Measurements from ENCODE around the gene SNTA1.

Gene SNTA1

GRCh38 chr20:33410081-33410742, 33.4 kb downstream of the SNTA1 start:
- TF ChIP-seq POLR2AphosphoS5 (IDR thresholded peaks at IDR 0.05; ENCODE audit: borderline replicate concordance, low read depth, low read length) = no peak
- TF ChIP-seq FOXP2 (optimal IDR thresholded peaks at IDR 0.05; ENCODE audit: control extremely low read depth, extremely low read length, insufficient read depth) = no peak
- no peak for TF ChIP-seq EZH2 (IDR thresholded peaks at IDR 0.05)
- no peak for DNase-seq (ENCODE audit: low read depth, low spot score)
- Histone ChIP-seq H3K4me3 (no peak overlapping the region), H3K9me3 (ENCODE audit: low read depth, low read length) (no peaks in the 10 kb centered on the region), H3K27ac (no peak overlapping the region), H3K9ac (ENCODE audit: insufficient read length) (no peak overlapping the region), H3K36me3 (ENCODE audit: insufficient read depth, low read length) (peaks cover 8% of the 10 kb centered on the region; the same call in 1 of the 2 replicates)

GRCh38 chr20:33408716-33409654, 34.6 kb downstream of the SNTA1 start:
- no peak overlapping the region for H3K9ac ChIP-seq (ENCODE audit: insufficient read length)
- no peak overlapping the region for H3K4me3 ChIP-seq
- TF ChIP-seq FOXP2 (optimal IDR thresholded peaks at IDR 0.05; ENCODE audit: control extremely low read depth, extremely low read length, insufficient read depth) (no peak), POLR2AphosphoS5 (IDR thresholded peaks at IDR 0.05; ENCODE audit: borderline replicate concordance, low read depth, low read length) (no peak), EZH2 (IDR thresholded peaks at IDR 0.05) (no peak)
- no peak for DNase-seq (ENCODE audit: low read depth, low spot score)
- peaks cover 8% of the 10 kb centered on the region; the same call in 1 of the 2 replicates for H3K36me3 ChIP-seq (ENCODE audit: insufficient read depth, low read length)
- no peak overlapping the region for H3K27ac ChIP-seq
- no peaks in the 10 kb centered on the region for H3K9me3 ChIP-seq (ENCODE audit: low read depth, low read length)

- no peak overlapping the region for H3K27ac ChIP-seq
- DNase-seq (ENCODE audit: low read depth, low spot score) = no peak
- H3K9ac ChIP-seq (ENCODE audit: insufficient read length) = no peak overlapping the region
- H3K36me3 ChIP-seq (ENCODE audit: insufficient read depth, low read length) = peaks cover 8% of the 10 kb centered on the region; the same call in 1 of the 2 replicates
- H3K9me3 ChIP-seq (ENCODE audit: low read depth, low read length) = no peaks in the 10 kb centered on the region
- no peak overlapping the region for H3K4me3 ChIP-seq
- TF ChIP-seq EZH2 (IDR thresholded peaks at IDR 0.05) (no peak), FOXP2 (optimal IDR thresholded peaks at IDR 0.05; ENCODE audit: control extremely low read depth, extremely low read length, insufficient read depth) (no peak), POLR2AphosphoS5 (IDR thresholded peaks at IDR 0.05; ENCODE audit: borderline replicate concordance, low read depth, low read length) (no peak)
Observed at GRCh38 chr20:33408313-33408712, 35.2 kb downstream of the SNTA1 start.

DNA sequence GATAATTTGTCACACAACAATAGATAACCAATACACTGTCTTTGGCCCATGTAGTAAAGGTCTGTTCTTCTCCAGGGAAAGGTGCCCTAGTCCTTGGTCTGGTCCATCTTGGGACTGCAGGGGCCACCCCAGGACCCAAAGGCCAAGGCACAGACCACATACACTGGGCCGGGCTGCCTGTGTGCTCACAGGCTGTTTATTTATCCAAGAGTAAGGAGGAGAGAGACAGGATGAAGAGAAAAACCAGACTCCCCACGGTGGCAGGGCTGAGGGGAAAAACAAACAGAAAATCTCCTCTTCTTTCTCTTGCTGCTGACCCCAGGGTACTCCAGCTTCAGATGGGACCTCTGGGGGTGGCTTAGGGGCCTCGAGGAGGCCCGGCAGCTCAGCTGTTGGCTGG, 35.8 kb downstream of the SNTA1 start:
- TF ChIP-seq POLR2AphosphoS5 (IDR thresholded peaks at IDR 0.05; ENCODE audit: borderline replicate concordance, low read depth, low read length) (no peak), FOXP2 (optimal IDR thresholded peaks at IDR 0.05; ENCODE audit: control extremely low read depth, extremely low read length, insufficient read depth) (no peak), EZH2 (IDR thresholded peaks at IDR 0.05) (no peak)
- Histone ChIP-seq H3K27ac (no peak overlapping the region), H3K9me3 (ENCODE audit: low read depth, low read length) (no peaks in the 10 kb centered on the region), H3K4me3 (no peak overlapping the region), H3K9ac (ENCODE audit: insufficient read length) (no peak overlapping the region), H3K36me3 (ENCODE audit: insufficient read depth, low read length) (peaks cover 8% of the 10 kb centered on the region; the same call in 1 of the 2 replicates)
- DNase-seq (ENCODE audit: low read depth, low spot score) = no peak

DNA sequence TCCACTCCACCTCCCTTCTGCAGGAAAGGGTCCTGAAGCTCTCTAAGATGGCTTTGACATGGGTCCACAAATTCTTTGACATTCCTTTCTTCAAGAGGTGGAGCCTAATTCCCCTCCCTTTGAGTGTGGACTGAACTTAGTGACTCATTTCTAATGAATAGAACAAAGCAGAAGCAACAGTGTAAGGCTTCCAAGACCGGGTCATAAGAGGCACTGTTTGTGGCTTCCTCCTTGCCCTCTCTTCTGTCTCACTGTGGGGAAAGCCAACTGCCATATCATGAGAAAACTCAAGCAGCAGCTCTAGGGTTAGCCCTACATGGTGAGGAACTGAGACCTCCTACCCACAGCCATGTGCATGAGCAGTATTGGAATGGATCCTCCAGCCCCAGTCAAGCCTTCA, 36.3 kb downstream of the SNTA1 start:
- no peak for DNase-seq (ENCODE audit: low read depth, low spot score)
- Histone ChIP-seq H3K36me3 (ENCODE audit: insufficient read depth, low read length) (peaks cover 8% of the 10 kb centered on the region; the same call in 1 of the 2 replicates), H3K4me3 (no peak overlapping the region), H3K9me3 (ENCODE audit: low read depth, low read length) (no peaks in the 10 kb centered on the region), H3K27ac (no peak overlapping the region), H3K9ac (ENCODE audit: insufficient read length) (no peak overlapping the region)
- TF ChIP-seq POLR2AphosphoS5 (IDR thresholded peaks at IDR 0.05; ENCODE audit: borderline replicate concordance, low read depth, low read length) (no peak), FOXP2 (optimal IDR thresholded peaks at IDR 0.05; ENCODE audit: control extremely low read depth, extremely low read length, insufficient read depth) (no peak), EZH2 (IDR thresholded peaks at IDR 0.05) (no peak)

GRCh38 chr20:33404281-33404680, 39.3 kb downstream of the SNTA1 start:
- peaks cover 10% of the 10 kb centered on the region; the same call in 1 of the 2 replicates for H3K36me3 ChIP-seq (ENCODE audit: insufficient read depth, low read length)
- no peak for TF ChIP-seq EZH2 (IDR thresholded peaks at IDR 0.05)
- no peak for TF ChIP-seq POLR2AphosphoS5 (IDR thresholded peaks at IDR 0.05; ENCODE audit: borderline replicate concordance, low read depth, low read length)
- no peak for TF ChIP-seq FOXP2 (optimal IDR thresholded peaks at IDR 0.05; ENCODE audit: control extremely low read depth, extremely low read length, insufficient read depth)
- H3K4me3 ChIP-seq = no peak overlapping the region
- DNase-seq (ENCODE audit: low read depth, low spot score) = no peak
- no peak overlapping the region for H3K27ac ChIP-seq
- H3K9ac ChIP-seq (ENCODE audit: insufficient read length) = no peak overlapping the region
- no peaks in the 10 kb centered on the region for H3K9me3 ChIP-seq (ENCODE audit: low read depth, low read length)

DNA sequence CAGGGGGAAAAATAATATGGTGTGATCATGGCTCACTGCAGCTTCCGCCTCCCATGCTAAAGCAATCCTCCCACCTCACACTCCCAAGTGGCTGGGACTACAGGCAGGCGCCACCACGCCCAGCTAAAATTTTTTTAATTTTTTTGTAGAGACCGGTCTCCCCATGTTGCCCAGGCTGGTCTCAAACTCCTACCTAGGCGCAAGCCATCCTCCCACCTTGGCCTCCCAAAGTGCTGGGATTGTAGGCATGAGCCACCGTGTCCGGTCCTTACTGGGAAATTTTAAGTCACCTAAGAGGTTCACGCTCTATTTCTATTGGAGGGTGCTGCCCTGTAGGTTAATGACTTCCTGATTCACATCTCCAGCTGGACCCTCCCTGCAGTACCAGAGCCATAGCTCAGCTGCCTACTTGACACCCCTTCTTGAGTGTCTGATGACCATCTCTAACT, 41.6 kb downstream of the SNTA1 start:
- Histone ChIP-seq H3K4me3 (peak overlapping the region; percentile 98), H3K27ac (peak overlapping the region; percentile 80; the same call in 1 of the 2 replicates), H3K9ac (ENCODE audit: insufficient read length) (peak overlapping the region; percentile 99), H3K36me3 (ENCODE audit: insufficient read depth, low read length) (peaks cover 4% of the 10 kb centered on the region; the same call in 1 of the 2 replicates), H3K9me3 (ENCODE audit: low read depth, low read length) (no peaks in the 10 kb centered on the region)
- no peak for DNase-seq (ENCODE audit: low read depth, low spot score)
- TF ChIP-seq FOXP2 (optimal IDR thresholded peaks at IDR 0.05; ENCODE audit: control extremely low read depth, extremely low read length, insufficient read depth) = no peak
- no peak for TF ChIP-seq POLR2AphosphoS5 (IDR thresholded peaks at IDR 0.05; ENCODE audit: borderline replicate concordance, low read depth, low read length)
- TF ChIP-seq EZH2 (IDR thresholded peaks at IDR 0.05) = no peak
